ENCODE data around the gene POLK. TPM values are rescaled to one million over a fixed set of nuclear protein-coding genes. Genes with fewer than 3 reads are reported as not detected.
"Not testable (repeated sequence)": the region's sequence is repeated elsewhere in the genome, so short reads cannot be mapped to it uniquely, and the experiment has no call there.

POLK gene
- total RNA-seq, 1 donor = 54.2 TPM

GRCh38 chr5:75491621-75492020, 20.1 kb upstream of the POLK start:
- DNase-seq (ENCODE audit: low read depth) = no peak
- no peak overlapping the region for H3K4me3 ChIP-seq (ENCODE audit: low read depth, low read length)
- no peak for TF ChIP-seq CTCF (IDR thresholded peaks at IDR 0.05; ENCODE audit: insufficient read depth, low read length)

GRCh38 chr5:75496026-75496425, 15.7 kb upstream of the POLK start:
- TF ChIP-seq CTCF (IDR thresholded peaks at IDR 0.05; ENCODE audit: insufficient read depth, low read length) = no peak
- DNase-seq (ENCODE audit: low read depth) = no peak
- no peak overlapping the region for H3K4me3 ChIP-seq (ENCODE audit: low read depth, low read length)

- no peak for TF ChIP-seq CTCF (IDR thresholded peaks at IDR 0.05; ENCODE audit: insufficient read depth, low read length)
- no peak for DNase-seq (ENCODE audit: low read depth)
- H3K4me3 ChIP-seq (ENCODE audit: low read depth, low read length) = no peak overlapping the region
Measured at GRCh38 chr5:75498208-75498777, 13.4 kb upstream of the POLK start.

GRCh38 chr5:75498875-75499274, 12.8 kb upstream of the POLK start:
- not testable (repeated sequence) for DNase-seq (ENCODE audit: low read depth); H3K4me3 ChIP-seq (ENCODE audit: low read depth, low read length)

GRCh38 chr5:75505112-75505511, 6.6 kb upstream of the POLK start:
- DNase-seq (ENCODE audit: low read depth); H3K4me3 ChIP-seq (ENCODE audit: low read depth, low read length): not testable (repeated sequence)

- no peak for DNase-seq (ENCODE audit: low read depth)
- no peak for TF ChIP-seq CTCF (IDR thresholded peaks at IDR 0.05; ENCODE audit: insufficient read depth, low read length)
- H3K4me3 ChIP-seq (ENCODE audit: low read depth, low read length) = no peak overlapping the region
Measured at GRCh38 chr5:75507841-75508240, 3.9 kb upstream of the POLK start.

- H3K4me3 ChIP-seq (ENCODE audit: low read depth, low read length) = peak overlapping the region; percentile 81
- DNase-seq (ENCODE audit: low read depth) = peak; percentile 9
- TF ChIP-seq CTCF (IDR thresholded peaks at IDR 0.05; ENCODE audit: insufficient read depth, low read length) = no peak
Measured at GRCh38 chr5:75509546-75509945, 2.1 kb upstream of the POLK start.

- TF ChIP-seq CTCF (IDR thresholded peaks at IDR 0.05; ENCODE audit: insufficient read depth, low read length) = no peak
- peak; percentile 76 for DNase-seq (ENCODE audit: low read depth)
- peak overlapping the region; percentile 81 for H3K4me3 ChIP-seq (ENCODE audit: low read depth, low read length)
Measured at GRCh38 chr5:75509956-75510355, 1.7 kb upstream of the POLK start.

All from fibroblast of the aortic adventitia (primary cell).